Measurements from ENCODE around the gene RIN3. TPM values are rescaled to one million over a fixed set of nuclear protein-coding genes. Genes with fewer than 3 reads are reported as not detected.

RIN3 gene, protein sequence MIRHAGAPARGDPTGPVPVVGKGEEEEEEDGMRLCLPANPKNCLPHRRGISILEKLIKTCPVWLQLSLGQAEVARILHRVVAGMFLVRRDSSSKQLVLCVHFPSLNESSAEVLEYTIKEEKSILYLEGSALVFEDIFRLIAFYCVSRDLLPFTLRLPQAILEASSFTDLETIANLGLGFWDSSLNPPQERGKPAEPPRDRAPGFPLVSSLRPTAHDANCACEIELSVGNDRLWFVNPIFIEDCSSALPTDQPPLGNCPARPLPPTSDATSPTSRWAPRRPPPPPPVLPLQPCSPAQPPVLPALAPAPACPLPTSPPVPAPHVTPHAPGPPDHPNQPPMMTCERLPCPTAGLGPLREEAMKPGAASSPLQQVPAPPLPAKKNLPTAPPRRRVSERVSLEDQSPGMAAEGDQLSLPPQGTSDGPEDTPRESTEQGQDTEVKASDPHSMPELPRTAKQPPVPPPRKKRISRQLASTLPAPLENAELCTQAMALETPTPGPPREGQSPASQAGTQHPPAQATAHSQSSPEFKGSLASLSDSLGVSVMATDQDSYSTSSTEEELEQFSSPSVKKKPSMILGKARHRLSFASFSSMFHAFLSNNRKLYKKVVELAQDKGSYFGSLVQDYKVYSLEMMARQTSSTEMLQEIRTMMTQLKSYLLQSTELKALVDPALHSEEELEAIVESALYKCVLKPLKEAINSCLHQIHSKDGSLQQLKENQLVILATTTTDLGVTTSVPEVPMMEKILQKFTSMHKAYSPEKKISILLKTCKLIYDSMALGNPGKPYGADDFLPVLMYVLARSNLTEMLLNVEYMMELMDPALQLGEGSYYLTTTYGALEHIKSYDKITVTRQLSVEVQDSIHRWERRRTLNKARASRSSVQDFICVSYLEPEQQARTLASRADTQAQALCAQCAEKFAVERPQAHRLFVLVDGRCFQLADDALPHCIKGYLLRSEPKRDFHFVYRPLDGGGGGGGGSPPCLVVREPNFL
- total RNA-seq: 6.1 and 7.9 TPM in 2 replicates

GRCh38 chr14:92513204-92513965 lies at the start of gene RIN3:
Gene RIN3, plus strand, starts transcription at chr14:92513781. Its CDS starts 152 bp downstream, at chr14:92513933.

Other genes with a start within 250 kb of the RIN3 start
- gene SLC24A4, start 190.6 kb upstream of the RIN3 start, total RNA-seq: not detected in 2 replicates
- gene LGMN, start 234.8 kb downstream of the RIN3 start, total RNA-seq: 127 and 137 TPM in 2 replicates

Measured in cardiac ventricle fibroblast (primary cell).